Measurements from ENCODE around the gene MLLT11. TPM values are rescaled to one million over a fixed set of nuclear protein-coding genes. Genes with fewer than 3 reads are reported as not detected.

The MLLT11 gene
- total RNA-seq, 1 donor from 2014 or later = 0.67 TPM

GRCh38 chr1:151037032-151037431, 23.2 kb upstream of the MLLT11 start:
- Mint-ChIP-seq H3K9me3 (no peaks in the 10 kb centered on the region), H3K27ac (no peak overlapping the region), H3K27me3 (no peaks in the 10 kb centered on the region), H3K36me3 (ENCODE audit: low read depth) (peaks cover 24% of the 10 kb centered on the region), H3K4me1 (no peaks in the 10 kb centered on the region), H3K4me3 (no peak overlapping the region)
- intact Hi-C loops (cut with micrococcal nuclease) = no loop called here
- ChIA-PET POLR2A (no interaction called here), CTCF (interaction anchor here (1.6 kb wide), 1 partner anchor 12 kb away, joined by 4 read pairs; no protein-coding TSS in a partner anchor)
- DNase-seq = no peak
- ATAC-seq (ENCODE audit: low read depth) = no peak
- no peak for TF ChIP-seq CTCF (IDR thresholded peaks at IDR 0.05)

- CTCF ChIA-PET = no interaction called here
- no peak overlapping the region for H3K27ac Mint-ChIP-seq
Measured at GRCh38 chr1:151039521-151039920, 20.7 kb upstream of the MLLT11 start.

GRCh38 chr1:151043163-151043562, 17.0 kb upstream of the MLLT11 start:
- ATAC-seq (ENCODE audit: low read depth) (no peak), DNase-seq (no peak)
- CTCF ChIA-PET = interaction anchor here (1.0 kb wide), 1 partner anchor 14 kb away, joined by 3 read pairs; no protein-coding TSS in a partner anchor
- TF ChIP-seq CTCF (IDR thresholded peaks at IDR 0.05) = no peak
- Mint-ChIP-seq H3K27ac (no peak overlapping the region), H3K4me3 (no peak overlapping the region), H3K9me3 (no peaks in the 10 kb centered on the region), H3K27me3 (no peaks in the 10 kb centered on the region), H3K36me3 (ENCODE audit: low read depth) (peaks cover 5% of the 10 kb centered on the region), H3K4me1 (peaks cover 16% of the 10 kb centered on the region)
- POLR2A ChIA-PET = interaction anchor here (1.1 to 1.2 kb wide), 2 partner anchors 16 to 28 kb away, joined by 4 to 5 read pairs; partner anchors contain the start of genes CDC42SE1 and GABPB2
- intact Hi-C loops (cut with micrococcal nuclease) = no loop called here

More at GRCh38 chr1:151039521-151039920, 20.7 kb upstream of the MLLT11 start:
- ATAC-seq (ENCODE audit: low read depth) = no peak
- no peaks in the 10 kb centered on the region for H3K9me3 Mint-ChIP-seq
- H3K36me3 Mint-ChIP-seq (ENCODE audit: low read depth) = peaks cover 13% of the 10 kb centered on the region
- no peaks in the 10 kb centered on the region for H3K4me1 Mint-ChIP-seq
- POLR2A ChIA-PET = no interaction called here
- H3K27me3 Mint-ChIP-seq = no peaks in the 10 kb centered on the region
- intact Hi-C loops (cut with micrococcal nuclease) = no loop called here
- TF ChIP-seq CTCF (IDR thresholded peaks at IDR 0.05) = no peak
- no peak overlapping the region for H3K4me3 Mint-ChIP-seq
- DNase-seq = no peak

GRCh38 chr1:151047591-151047924, 12.6 kb upstream of the MLLT11 start, which contains the start of gene C1orf56:
C1orf56 (plus strand) TSS chr1:151047751; CDS start chr1:151047848, 97 bp downstream.
- peak; percentile 56 for DNase-seq
- Mint-ChIP-seq H3K27me3 (no peaks in the 10 kb centered on the region), H3K4me1 (peaks cover 42% of the 10 kb centered on the region), H3K27ac (peak within 1 kb of the TSS; percentile 89), H3K9me3 (no peaks in the 10 kb centered on the region), H3K36me3 (ENCODE audit: low read depth) (peaks cover 24% of the 10 kb centered on the region), H3K4me3 (peak within 1 kb of the TSS; percentile 94)
- no peak for TF ChIP-seq CTCF (IDR thresholded peaks at IDR 0.05)
- ChIA-PET CTCF (interaction anchor here (1.1 to 2.3 kb wide), 4 partner anchors 10 to 24 kb away, joined by 5 to 10 read pairs (median 9); partner anchors contain the start of genes CDC42SE1, GABPB2 and MLLT11), POLR2A (interaction anchor here (0.6 to 4.7 kb wide), 10 partner anchors 11 to 716 kb away, joined by 3 to 63 read pairs (median 5); partner anchors contain the start of genes CDC42SE1, GABPB2, MINDY1 and MLLT11)
- peak; percentile 78 for ATAC-seq (ENCODE audit: low read depth)
- intact Hi-C loops (cut with micrococcal nuclease) = loop anchor here (5.0 kb wide), 1 partner anchor 170 kb away; the partner anchor contains the start of gene ARNT

- Mint-ChIP-seq H3K27me3 (no peaks in the 10 kb centered on the region), H3K4me1 (peaks cover 42% of the 10 kb centered on the region), H3K27ac (peak overlapping the region; percentile 89), H3K4me3 (peak overlapping the region; percentile 94), H3K36me3 (ENCODE audit: low read depth) (peaks cover 27% of the 10 kb centered on the region), H3K9me3 (no peaks in the 10 kb centered on the region)
- ChIA-PET CTCF (interaction anchor here (1.0 to 2.3 kb wide), 5 partner anchors 10 to 52 kb away, joined by 4 to 10 read pairs (median 9); partner anchors contain the start of genes CDC42SE1, GABPB2 and MLLT11), POLR2A (interaction anchor here (0.5 to 4.7 kb wide), 11 partner anchors 10 to 407 kb away, joined by 3 to 63 read pairs (median 5); partner anchors contain the start of genes CDC42SE1, GABPB2, MINDY1 and MLLT11)
- peak; percentile 58 for DNase-seq
- peak; percentile 74 for ATAC-seq (ENCODE audit: low read depth)
- intact Hi-C loops (cut with micrococcal nuclease) = loop anchor here (1.0 to 5.0 kb wide), 5 partner anchors 11 to 171 kb away; partner anchors contain the start of genes ARNT, CDC42SE1, GABPB2 and PRUNE1
- no peak for TF ChIP-seq CTCF (IDR thresholded peaks at IDR 0.05)
Measured at GRCh38 chr1:151047925-151048644, 12.1 kb upstream of the MLLT11 start.
